NCI-H146 treated with DMSO at 0.1 percent for 48 hours (cell line): ENCODE data around the gene RFLNA.

Experiments
- DNase-seq: peaks from one replicate; lab custom pipeline; 2025; ENCODE audit not compliant: unreplicated experiment; lab: John Stamatoyannopoulos, UW

Gene RFLNA

GRCh38 chr12:124354400-124354799 lies 59.5 kb downstream of the RFLNA start:
- DNase-seq = no peak

DNA sequence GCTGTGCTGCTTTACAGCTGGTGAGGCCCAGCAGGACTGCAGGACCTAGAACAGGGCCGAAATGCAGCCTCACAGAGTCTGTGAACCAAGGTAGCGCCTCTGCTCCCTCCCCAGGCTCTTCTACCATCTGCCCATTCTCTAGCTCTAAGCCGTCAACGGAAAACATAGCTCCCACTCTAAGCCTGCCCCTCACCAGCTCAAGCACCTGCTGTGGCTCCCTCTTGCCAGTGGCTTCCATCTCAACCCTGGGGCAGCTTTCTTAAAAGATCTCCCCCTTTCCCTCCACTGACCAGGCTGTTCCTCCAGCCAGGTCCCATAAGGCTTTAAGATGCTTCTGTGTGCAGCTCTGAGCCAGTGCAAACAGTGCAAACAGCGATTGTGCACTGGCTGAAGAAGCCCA lies 61.3 kb downstream of the RFLNA start:
- no peak for DNase-seq

- no peak for DNase-seq
Measured at GRCh38 chr12:124357616-124358015, 62.7 kb downstream of the RFLNA start.

DNA sequence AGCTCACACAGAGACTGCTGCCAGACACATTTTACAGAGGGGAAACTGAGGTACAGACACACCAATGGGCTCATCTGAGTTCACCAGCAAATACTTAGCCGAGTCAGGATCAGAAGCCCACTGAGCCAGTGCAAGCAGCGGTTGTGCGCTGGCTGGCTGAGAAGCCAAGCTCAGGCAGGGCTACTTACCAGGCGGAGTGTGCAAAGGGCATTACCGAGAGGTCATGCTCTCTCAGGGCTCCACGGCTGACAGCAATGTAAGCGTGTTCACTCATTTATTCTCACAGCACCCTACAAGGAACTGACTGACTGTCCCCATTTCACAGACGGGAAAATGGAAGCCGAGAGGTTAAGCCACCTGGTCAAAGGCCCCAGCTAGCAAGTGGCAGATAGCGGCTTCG lies 63.7 kb downstream of the RFLNA start:
- DNase-seq = no peak

GRCh38 chr12:124359671-124360581 lies 65.0 kb downstream of the RFLNA start:
- no peak for DNase-seq

DNA sequence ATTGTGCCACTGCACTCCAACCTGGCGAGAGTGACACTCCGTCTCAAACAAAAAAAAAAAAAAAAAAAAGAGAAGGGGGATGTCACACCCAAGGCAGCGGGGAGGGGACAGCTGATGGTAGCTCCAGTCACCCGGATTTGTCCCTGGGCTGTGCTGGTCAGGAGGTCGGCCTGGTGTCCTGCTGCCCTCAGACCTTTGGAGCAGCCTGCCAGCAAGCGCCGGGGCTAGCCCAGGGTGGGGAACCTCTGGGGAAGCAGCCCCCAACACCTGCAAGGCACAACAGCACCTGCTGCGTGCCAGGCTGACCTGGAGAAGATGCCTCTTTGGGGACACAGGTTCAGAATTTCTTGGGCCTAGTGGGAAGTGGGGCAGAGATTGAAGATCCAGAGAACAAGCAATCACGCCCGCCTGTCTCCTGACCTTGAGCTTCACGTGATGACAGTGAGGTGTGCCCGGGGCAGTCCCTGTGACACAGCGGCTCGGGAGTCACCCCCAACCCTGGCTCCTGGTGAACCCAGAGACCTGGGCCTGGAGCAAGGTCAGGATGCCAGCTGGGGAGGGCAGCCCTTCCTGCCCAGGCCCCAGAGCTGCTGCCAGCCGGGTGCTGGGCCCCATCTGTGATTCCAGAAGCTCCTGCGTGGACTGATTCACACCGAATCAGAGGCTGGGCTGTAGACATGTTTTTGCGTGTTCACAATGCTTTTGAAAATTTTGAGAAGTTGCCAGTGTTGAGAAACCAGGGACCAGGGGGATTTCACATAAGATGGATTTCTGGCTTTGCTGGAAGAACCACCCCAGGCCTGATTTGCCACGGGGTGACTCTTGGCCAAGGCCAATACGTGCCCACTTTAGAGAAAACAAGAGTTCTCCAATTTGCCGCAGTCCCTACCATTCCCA lies 66.4 kb downstream of the RFLNA start:
- DNase-seq = no peak

DNA sequence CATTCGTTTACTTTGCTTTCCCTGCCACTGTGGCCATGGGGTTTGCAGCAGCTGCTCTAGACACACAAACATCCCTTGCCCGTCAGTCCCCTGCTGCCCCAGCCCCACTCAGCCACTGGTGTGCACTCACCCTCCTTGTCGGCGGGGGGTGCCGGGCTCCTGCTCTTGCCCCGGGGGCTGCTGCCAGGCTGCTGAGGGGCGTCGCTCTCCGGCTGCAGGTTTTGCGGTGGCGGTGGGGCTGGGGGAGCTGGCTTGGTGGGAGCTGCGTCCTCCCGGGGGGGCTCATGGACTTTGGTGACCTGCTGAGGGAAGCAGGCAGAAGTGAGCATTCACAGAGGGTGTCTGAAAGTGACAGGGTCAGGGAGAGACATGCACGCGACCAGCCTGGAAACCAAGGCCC lies 67.1 kb downstream of the RFLNA start:
- DNase-seq = no peak

DNA sequence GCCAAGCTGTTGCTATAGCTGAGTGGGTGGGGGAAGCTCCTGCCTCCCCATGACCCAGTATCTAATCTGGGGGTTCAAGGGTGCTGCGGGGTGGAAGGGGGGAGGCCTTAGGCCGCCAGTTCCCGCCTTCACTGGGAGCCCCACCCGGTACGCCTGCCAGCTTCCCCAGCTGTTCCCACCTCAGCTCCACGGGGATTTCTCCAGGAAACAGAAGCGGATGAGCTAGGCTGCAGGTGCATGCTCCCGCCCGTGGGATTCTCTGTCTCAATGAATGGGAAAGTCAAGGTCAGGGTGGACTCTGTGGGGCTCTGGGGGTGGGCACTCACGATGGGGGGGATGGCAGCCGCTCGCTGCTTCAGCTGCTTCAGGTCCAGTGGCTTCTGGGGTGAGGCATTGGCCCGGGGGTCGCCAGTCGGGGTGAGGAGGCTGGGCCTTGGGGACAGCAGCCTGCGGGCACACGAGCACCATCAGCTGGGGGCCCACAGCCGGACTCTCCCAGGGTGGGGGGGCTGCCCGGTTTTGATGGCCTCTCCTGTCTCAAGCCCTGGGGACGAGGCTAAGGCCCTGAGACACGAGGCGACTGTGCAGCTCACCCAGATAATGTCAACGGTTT lies 68.6 kb downstream of the RFLNA start:
- DNase-seq = no peak

DNA sequence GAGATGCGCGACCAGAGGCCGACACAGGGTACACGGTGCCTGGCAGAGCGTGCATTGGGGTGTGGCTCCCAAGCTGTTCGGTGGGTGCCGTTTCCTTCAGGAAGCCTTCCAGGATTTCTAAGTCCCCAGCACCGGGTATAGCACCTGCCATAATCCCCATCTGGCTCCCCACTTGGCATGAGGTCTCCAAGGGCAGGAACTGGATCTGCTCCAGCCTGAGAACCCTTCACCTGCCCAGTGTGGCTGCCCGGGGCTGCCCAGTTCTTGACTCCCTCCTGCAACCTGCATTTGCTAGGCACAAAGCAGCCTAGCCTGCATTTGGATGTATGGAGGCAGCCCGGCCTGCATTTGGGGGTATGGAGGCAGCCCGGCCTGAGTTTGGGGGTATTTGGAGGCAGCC lies 69.7 kb downstream of the RFLNA start:
- DNase-seq = no peak
